Activated CD8-positive, alpha-beta memory T cell treated with anti-CD3 and anti-CD28 coated beads, Interleukin-2, amount 50 U/mL, for 24 hours (primary cell): ENCODE data around the gene CENPF.

Experiments used
- DNase-seq: peaks from one replicate; pipeline ENCODE4 v3.0.0-alpha.2; 2020; ENCODE audit errors: extremely low read depth

The CENPF gene

GRCh38 chr1:214712737-214713136 lies 109.7 kb downstream of the CENPF start:
- DNase-seq, result no peak
